ENCODE results near the gene TRRAP. TPM values are rescaled to one million over a fixed set of nuclear protein-coding genes. Genes with fewer than 3 reads are reported as not detected.

Gene TRRAP
- total RNA-seq, 1 experiment from 2014 or later: 55.8 TPM

- Histone ChIP-seq H3F3A (ENCODE audit: insufficient read depth, low read depth) (peaks cover 32% of the 10 kb centered on the region; the same call in 1 of the 2 replicates), H3K79me2 (ENCODE audit: low read depth) (no peaks in the 10 kb centered on the region), H2AFZ (no peak overlapping the region), H3K9me3 (ENCODE audit: insufficient read depth, low read depth) (no peaks in the 10 kb centered on the region), H3K4me3 (no peak overlapping the region), H3K9me2 (ENCODE audit: insufficient read depth) (no peaks in the 10 kb centered on the region), H3K27ac (no peak overlapping the region), H3K27me3 (ENCODE audit: insufficient read depth, low read depth) (no peaks in the 10 kb centered on the region), H3K4me2 (no peak overlapping the region), H3K4me1 (replicated peaks; ENCODE audit: insufficient read depth) (no peaks in the 10 kb centered on the region), H4K20me1 (ENCODE audit: insufficient read depth) (peaks cover 6% of the 10 kb centered on the region), H3K36me3 (ENCODE audit: low read depth) (peaks cover 11% of the 10 kb centered on the region)
- BruUV-seq (replicated peaks): no TSS peak
- DNase-seq: no peak
- intact Hi-C loops (cut with micrococcal nuclease; ENCODE audit: unreplicated experiment): no loop called here
- TF ChIP-seq EZH2 (IDR thresholded peaks at IDR 0.05; ENCODE audit: low read depth): no peak
- ChIA-PET POLR2A (ENCODE audit: unreplicated experiment) (no interaction called here), CTCF (no interaction called here)
Observed at GRCh38 chr7:99014113-99014985, 136.0 kb downstream of the TRRAP start.

GRCh38 chr7:99016196-99016595 lies 137.9 kb downstream of the TRRAP start:
- H3K27me3 ChIP-seq (ENCODE audit: insufficient read depth, low read depth): no peaks in the 10 kb centered on the region
- H3K36me3 ChIP-seq (ENCODE audit: low read depth): peaks cover 28% of the 10 kb centered on the region
- BruUV-seq (replicated peaks): no TSS peak
- H3K4me1 ChIP-seq (replicated peaks; ENCODE audit: insufficient read depth): no peaks in the 10 kb centered on the region
- no peak overlapping the region for H3K4me2 ChIP-seq
- TF ChIP-seq EZH2 (IDR thresholded peaks at IDR 0.05; ENCODE audit: low read depth) (no peak), CTCF (conservative IDR thresholded peaks at IDR 0.05) (no peak)
- no peaks in the 10 kb centered on the region for H3K9me3 ChIP-seq (ENCODE audit: insufficient read depth, low read depth)
- CTCF ChIA-PET: no interaction called here
- POLR2A ChIA-PET (ENCODE audit: unreplicated experiment): no interaction called here
- intact Hi-C loops (cut with micrococcal nuclease; ENCODE audit: unreplicated experiment): no loop called here
- no peaks in the 10 kb centered on the region for H3K79me2 ChIP-seq (ENCODE audit: low read depth)
- H2AFZ ChIP-seq: no peak overlapping the region
- H3K9me2 ChIP-seq (ENCODE audit: insufficient read depth): no peaks in the 10 kb centered on the region
- H3K4me3 ChIP-seq: no peak overlapping the region
- peaks cover 29% of the 10 kb centered on the region; the same call in 1 of the 2 replicates for H3F3A ChIP-seq (ENCODE audit: insufficient read depth, low read depth)
- H3K27ac ChIP-seq: no peak overlapping the region
- peaks cover 6% of the 10 kb centered on the region for H4K20me1 ChIP-seq (ENCODE audit: insufficient read depth)
- no peak for DNase-seq

- TF ChIP-seq CTCF (conservative IDR thresholded peaks at IDR 0.05): no peak
- Histone ChIP-seq H3K36me3 (ENCODE audit: low read depth) (peaks cover 27% of the 10 kb centered on the region; the same call in 1 of the 2 replicates), H3K9me2 (ENCODE audit: insufficient read depth) (no peaks in the 10 kb centered on the region), H3K27me3 (ENCODE audit: insufficient read depth, low read depth) (no peaks in the 10 kb centered on the region), H3F3A (ENCODE audit: insufficient read depth, low read depth) (peaks cover 52% of the 10 kb centered on the region), H3K4me1 (replicated peaks; ENCODE audit: insufficient read depth) (no peaks in the 10 kb centered on the region), H3K79me2 (ENCODE audit: low read depth) (no peaks in the 10 kb centered on the region), H4K20me1 (ENCODE audit: insufficient read depth) (peaks cover 6% of the 10 kb centered on the region), H2AFZ (no peak overlapping the region), H3K27ac (no peak overlapping the region), H3K4me2 (no peak overlapping the region), H3K4me3 (no peak overlapping the region), H3K9me3 (ENCODE audit: insufficient read depth, low read depth) (no peaks in the 10 kb centered on the region)
- TSS peak; percentile 5 for BruUV-seq (replicated peaks)
- CTCF ChIA-PET: no interaction called here
- POLR2A ChIA-PET (ENCODE audit: unreplicated experiment): no interaction called here
- intact Hi-C loops (cut with micrococcal nuclease; ENCODE audit: unreplicated experiment): no loop called here
- DNase-seq: no peak
Observed at GRCh38 chr7:99019523-99020412, 141.4 kb downstream of the TRRAP start.
